Effector memory CD4-positive, alpha-beta T cell (primary cell): Measurements from ENCODE around the gene DUXA.
"Not testable (repeated sequence)": the region's sequence is repeated elsewhere in the genome, so short reads cannot be mapped to it uniquely, and the experiment has no call there.

Source experiments
- DNase-seq, 3 donors: peaks; one replicate each; pipeline ENCODE4 v3.0.0-alpha.2; 2020
- H3K27ac ChIP-seq: 2 replicates; pipeline ENCODE4 v1.7.0; 2013; ENCODE audit warnings: mild to moderate bottlenecking, low read length, moderate library complexity; ENCODE audit not compliant: insufficient read depth, poor library complexity, severe bottlenecking
- H3K27me3 ChIP-seq: replicated peaks from 2 replicates; pipeline ENCODE4 v1.7.0; 2013; ENCODE audit warnings: mild to moderate bottlenecking, low read length; ENCODE audit not compliant: insufficient read depth, control insufficient read depth, poor library complexity, severe bottlenecking
- H3K36me3 ChIP-seq: 2 replicates; pipeline ENCODE4 v1.7.0; 2013; ENCODE audit warnings: mild to moderate bottlenecking, low read length, moderate library complexity; ENCODE audit not compliant: control insufficient read depth, insufficient read depth
- H3K4me1 ChIP-seq: 2 replicates; pipeline ENCODE4 v1.7.0; 2013; ENCODE audit warnings: low read length, mild to moderate bottlenecking; ENCODE audit not compliant: control insufficient read depth, insufficient read depth, poor library complexity, severe bottlenecking
- H3K4me3 ChIP-seq: 2 replicates; pipeline ENCODE4 v1.7.0; 2013; ENCODE audit warnings: low read length, low read depth, mild to moderate bottlenecking; ENCODE audit not compliant: insufficient read depth, poor library complexity, severe bottlenecking
- H3K9me3 ChIP-seq: 2 replicates; pipeline ENCODE4 v1.7.0; 2013; ENCODE audit warnings: mild to moderate bottlenecking, low read length, moderate library complexity; ENCODE audit not compliant: control insufficient read depth
- total RNA-seq, 3 donors: gene quantifications; one replicate each; lab custom pipeline; 2026; lab: John Stamatoyannopoulos, UW

The DUXA gene
- 0 reads per million in 3 donors for total RNA-seq

DNA sequence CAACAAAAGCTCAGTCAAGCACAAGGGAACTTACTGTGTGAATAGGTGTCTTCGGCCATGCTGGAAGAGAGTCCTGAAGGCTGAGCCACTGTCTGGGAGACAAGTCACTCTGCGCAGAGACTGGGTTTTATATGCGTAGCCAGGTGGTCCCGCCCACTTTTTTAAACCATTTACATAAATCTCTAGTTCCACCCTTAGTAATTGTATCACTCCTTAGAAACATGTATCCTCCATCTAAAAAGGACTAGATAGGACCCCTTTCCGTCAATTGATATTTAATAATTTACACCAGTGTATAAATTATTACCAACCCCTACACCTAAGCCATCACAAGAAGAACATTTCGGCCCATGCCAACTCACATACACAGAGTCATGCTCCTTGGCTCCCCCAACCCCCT lies at the start of gene DUXA:
Gene DUXA (minus strand): TSS at position 101 of the 400 bp plus-strand sequence. CDS start 42 bp downstream, at position 59.
- Histone ChIP-seq H3K27ac (no peak within 1 kb of the TSS), H3K9me3 (no peaks in the 10 kb centered on the region), H3K36me3 (no peaks in the 10 kb centered on the region), H3K4me1 (no peaks in the 10 kb centered on the region), H3K27me3 (no peaks in the 10 kb centered on the region), H3K4me3 (no peak within 1 kb of the TSS)
- no peak for DNase-seq

DNA sequence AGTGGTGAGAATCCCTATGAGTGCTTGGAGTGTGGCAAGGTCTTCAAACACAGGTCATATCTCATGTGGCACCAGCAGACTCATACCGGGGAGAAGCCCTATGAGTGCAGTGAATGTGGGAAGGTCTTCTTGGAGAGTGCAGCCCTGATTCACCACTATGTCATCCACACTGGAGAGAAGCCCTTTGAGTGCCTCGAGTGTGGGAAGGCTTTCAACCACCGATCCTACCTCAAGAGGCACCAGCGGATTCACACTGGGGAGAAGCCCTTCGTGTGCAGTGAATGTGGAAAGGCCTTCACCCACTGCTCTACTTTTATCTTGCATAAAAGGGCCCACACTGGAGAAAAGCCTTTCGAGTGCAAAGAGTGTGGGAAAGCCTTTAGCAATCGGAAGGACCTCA lies 44.8 kb upstream of the DUXA start:
- no peak overlapping the region for H3K27ac ChIP-seq
- peaks cover 53% of the 10 kb centered on the region for H3K36me3 ChIP-seq
- H3K9me3 ChIP-seq = no peaks in the 10 kb centered on the region
- H3K4me1 ChIP-seq = no peaks in the 10 kb centered on the region
- no peak for DNase-seq
- H3K27me3 ChIP-seq = no peaks in the 10 kb centered on the region
- H3K4me3 ChIP-seq = no peak overlapping the region

DNA sequence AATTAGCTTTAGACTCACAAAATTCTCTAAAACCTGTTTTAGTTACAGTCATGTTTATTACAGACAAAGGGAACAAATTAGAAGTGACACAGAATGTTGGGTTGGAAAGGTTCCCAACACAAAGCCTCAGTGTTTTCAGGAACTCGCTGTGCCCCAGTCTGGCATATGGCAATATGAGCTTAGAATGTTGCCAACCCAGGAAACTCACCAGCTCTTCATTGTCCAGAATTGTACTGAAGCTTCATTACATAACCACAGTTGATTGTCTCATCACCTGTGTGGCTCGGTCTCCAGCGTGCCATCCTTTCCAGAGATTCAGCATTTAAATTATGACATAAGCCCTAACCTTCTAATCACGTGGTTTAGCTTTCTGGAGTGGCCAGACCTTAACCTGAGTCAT lies 43.1 kb upstream of the DUXA start:
- peaks cover 57% of the 10 kb centered on the region for H3K36me3 ChIP-seq
- no peak overlapping the region for H3K4me3 ChIP-seq
- DNase-seq = no peak
- no peaks in the 10 kb centered on the region for H3K27me3 ChIP-seq
- H3K9me3 ChIP-seq = no peaks in the 10 kb centered on the region
- no peak overlapping the region for H3K27ac ChIP-seq
- H3K4me1 ChIP-seq = no peaks in the 10 kb centered on the region

DNA sequence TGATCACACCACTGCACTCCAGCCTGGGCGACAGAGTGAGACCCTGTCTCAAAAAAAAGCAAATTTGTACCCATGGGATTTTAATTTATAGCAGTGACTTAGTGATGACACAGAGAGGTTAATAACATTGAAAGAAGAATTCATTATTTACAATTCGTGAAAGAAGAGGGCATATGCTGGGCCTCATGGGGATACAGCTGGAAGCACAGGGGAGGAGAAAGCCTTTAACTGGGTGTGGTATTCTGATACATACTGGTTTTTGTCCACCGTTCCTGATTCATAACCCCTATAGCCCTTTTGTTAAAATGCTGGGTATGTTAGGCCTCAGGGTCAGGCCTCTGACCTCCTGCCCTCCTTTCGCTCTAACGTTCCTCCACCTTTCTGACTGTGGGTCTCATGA lies 34.9 kb upstream of the DUXA start:
- Histone ChIP-seq H3K36me3 (peaks cover 27% of the 10 kb centered on the region), H3K4me3 (no peak overlapping the region), H3K27me3 (no peaks in the 10 kb centered on the region), H3K4me1 (no peaks in the 10 kb centered on the region), H3K9me3 (peaks cover 5% of the 10 kb centered on the region), H3K27ac (no peak overlapping the region)
- DNase-seq = no peak

DNA sequence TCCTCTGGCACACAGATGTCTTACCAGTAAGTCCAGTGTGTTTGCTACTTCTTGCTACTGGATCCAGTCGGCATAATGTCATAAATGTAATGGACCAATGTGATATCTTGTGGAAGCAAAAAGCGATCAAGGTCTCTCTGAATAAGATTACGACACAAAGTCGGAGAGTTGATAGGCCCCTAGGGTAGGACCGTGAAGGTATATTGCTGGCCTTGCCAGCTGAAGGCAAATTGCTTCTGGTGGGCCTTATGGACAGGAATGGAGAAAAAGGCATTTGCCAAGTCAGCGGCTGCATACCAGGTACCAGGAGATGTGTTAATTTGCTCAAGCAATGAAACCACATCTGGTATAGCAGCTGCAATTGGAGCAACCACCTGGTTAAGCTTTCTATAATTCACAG lies 30.6 kb upstream of the DUXA start:
- H3K9me3 ChIP-seq, H3K4me1 ChIP-seq, H3K4me3 ChIP-seq, DNase-seq, H3K27ac ChIP-seq, H3K27me3 ChIP-seq: not testable (repeated sequence)
- H3K36me3 ChIP-seq = peaks cover 40% of the 10 kb centered on the region

DNA sequence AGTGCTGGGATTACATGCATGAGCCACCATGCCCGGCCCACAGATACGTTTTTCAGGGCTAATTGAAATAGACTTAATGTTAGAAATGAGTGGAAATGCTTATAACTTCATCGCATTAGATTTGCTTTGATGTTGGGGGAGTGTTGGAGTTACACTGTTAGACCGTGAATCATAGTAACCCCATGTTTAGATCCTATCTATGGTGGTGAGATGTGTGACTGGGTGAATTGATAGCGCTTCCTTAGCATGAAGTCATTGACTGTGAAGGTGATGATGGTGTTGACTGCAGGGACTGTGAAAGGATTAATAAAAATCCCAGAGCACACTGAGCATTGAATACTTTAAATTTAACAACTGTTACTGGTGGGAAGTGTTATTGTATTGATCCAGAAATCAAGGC lies 25.7 kb upstream of the DUXA start:
- no peaks in the 10 kb centered on the region for H3K9me3 ChIP-seq
- H3K4me1 ChIP-seq = peaks cover 13% of the 10 kb centered on the region
- no peak for DNase-seq
- H3K27me3 ChIP-seq = no peaks in the 10 kb centered on the region
- peaks cover 37% of the 10 kb centered on the region for H3K36me3 ChIP-seq
- H3K4me3 ChIP-seq = no peak overlapping the region
- H3K27ac ChIP-seq = no peak overlapping the region

DNA sequence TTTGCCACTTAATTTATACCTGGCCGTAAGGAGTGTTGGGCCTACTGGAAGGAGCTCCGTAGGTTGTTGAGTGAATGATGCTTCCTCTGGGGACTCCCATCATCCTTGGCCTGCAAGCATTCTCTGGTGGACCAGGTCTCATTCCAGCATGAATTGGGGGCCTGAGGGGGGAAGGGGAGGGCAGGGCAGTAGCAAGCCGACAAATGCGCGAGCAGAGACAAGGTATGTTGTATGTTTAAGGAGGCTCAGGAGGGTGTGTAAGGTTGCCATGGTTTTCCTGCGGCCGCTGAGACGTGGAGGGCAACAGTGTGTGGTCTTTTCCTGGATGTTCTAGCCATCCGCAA lies 24.8 kb upstream of the DUXA start:
- Histone ChIP-seq H3K4me1 (peaks cover 13% of the 10 kb centered on the region), H3K36me3 (peaks cover 36% of the 10 kb centered on the region), H3K4me3 (peak overlapping the region; percentile 85), H3K27me3 (no peaks in the 10 kb centered on the region), H3K27ac (peak overlapping the region; percentile 83), H3K9me3 (no peaks in the 10 kb centered on the region)
- DNase-seq = no peak

DNA sequence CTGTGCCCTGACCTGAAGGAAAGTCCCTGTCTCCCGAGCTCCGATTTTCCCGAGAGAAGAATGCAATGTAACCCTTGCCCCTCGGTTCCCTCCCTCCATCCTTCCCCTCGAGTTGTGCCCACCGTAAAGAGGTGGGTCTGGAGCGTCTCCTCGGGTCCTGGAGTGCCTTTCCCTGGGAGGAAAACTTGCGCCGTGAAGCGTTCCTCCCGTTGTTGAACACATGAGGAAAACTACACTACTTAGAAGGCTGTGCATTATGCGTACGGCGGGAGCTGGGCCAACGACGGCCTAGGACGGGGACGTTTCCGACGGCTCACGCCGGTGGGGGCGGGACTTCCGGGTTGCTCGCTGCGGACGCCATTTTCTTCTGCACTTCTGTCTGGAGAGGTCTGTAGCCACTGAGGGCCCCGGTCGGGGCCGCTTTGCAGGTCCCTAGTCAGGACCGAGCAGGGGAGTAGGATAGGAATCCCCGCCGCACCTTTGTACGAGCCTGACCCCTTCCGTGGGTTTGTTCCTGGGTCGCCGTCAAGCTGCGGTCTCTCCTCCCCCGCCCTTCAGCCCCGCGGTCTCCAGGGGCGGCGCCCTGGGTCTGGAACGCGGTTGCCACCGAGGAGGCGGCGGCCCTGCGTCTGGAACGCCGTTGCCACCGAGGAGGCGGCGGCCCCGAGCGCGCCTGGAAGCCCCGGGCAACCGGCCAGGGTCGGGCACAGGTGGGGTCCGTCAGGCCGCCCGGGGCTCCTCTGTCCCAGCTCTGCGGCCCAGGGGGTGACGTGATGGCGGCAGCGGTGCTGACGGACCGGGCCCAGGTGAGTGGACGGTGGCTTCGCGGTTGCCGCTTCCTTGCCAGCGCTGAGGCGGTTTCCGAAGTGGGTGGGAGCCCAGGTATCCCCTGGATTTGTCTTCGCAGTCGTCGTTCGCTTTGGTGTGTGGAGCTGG lies 24.1 kb upstream of the DUXA start, which contains the start of gene ZNF264:
Gene ZNF264 (plus strand): TSS at position 360 of the 936 bp plus-strand sequence. CDS start 414 bp downstream, at position 774.
- H3K4me3 ChIP-seq = peak within 1 kb of the TSS; percentile 85
- no peaks in the 10 kb centered on the region for H3K27me3 ChIP-seq
- H3K9me3 ChIP-seq = no peaks in the 10 kb centered on the region
- peaks cover 29% of the 10 kb centered on the region for H3K36me3 ChIP-seq
- peak within 1 kb of the TSS; percentile 83 for H3K27ac ChIP-seq
- DNase-seq = peak; percentile 69 to 78 (median 74)
- H3K4me1 ChIP-seq = peaks cover 13% of the 10 kb centered on the region

DNA sequence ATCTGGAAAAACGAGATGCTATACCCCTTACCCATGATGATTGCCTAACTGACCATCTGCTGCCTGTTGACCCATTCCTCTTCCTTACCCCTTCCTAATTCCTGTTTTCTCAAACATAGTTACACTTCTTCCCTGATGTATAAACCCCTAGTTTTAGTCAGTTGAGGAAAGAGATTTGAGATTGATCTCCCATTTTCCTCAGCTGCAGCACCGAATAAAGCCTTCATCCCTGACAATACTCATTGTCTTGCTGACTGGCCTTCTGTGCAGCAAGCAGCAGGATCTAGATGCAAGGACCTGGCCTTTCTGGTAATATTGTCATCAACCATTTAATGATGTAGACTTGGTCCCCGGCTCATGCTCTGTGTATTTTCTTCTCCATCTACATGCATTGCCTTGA lies 23.0 kb upstream of the DUXA start:
- Histone ChIP-seq H3K36me3 (peaks cover 19% of the 10 kb centered on the region), H3K27me3 (no peaks in the 10 kb centered on the region), H3K9me3 (no peaks in the 10 kb centered on the region), H3K4me1 (peaks cover 13% of the 10 kb centered on the region), H3K27ac (no peak overlapping the region), H3K4me3 (no peak overlapping the region)
- DNase-seq = no peak

DNA sequence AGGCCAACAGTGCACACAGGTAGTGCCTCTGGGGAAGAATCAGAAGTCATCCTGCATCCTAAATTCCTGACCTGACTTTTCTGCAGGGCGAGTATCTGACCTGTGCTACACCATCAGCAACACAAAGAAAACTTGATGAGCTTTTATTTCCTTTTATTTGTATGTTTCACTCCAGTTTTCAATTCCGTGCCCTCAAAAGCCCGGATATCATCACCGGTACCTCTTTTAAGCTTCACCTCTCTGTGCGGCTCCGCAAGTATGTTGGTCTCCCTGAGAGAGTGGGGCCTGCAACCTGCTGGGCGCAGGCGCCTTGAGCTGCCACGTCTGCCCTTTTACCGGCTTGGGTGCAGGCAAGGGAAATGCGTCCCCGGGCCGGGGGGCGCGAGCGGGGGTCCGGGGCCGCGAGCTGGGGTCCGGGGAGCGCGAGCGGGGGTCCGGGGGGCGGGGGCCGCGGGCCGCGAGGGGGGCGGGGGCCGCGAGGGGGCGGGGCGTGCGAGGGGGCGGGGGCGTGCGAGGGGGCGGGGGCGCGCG lies 4.3 kb upstream of the DUXA start:
- peak overlapping the region; percentile 37 for H3K4me3 ChIP-seq
- no peaks in the 10 kb centered on the region for H3K27me3 ChIP-seq
- no peaks in the 10 kb centered on the region for H3K4me1 ChIP-seq
- H3K27ac ChIP-seq = no peak overlapping the region
- no peaks in the 10 kb centered on the region for H3K9me3 ChIP-seq
- H3K36me3 ChIP-seq = no peaks in the 10 kb centered on the region
- peak; percentile 9 to 35 (median 30) for DNase-seq
